GM12874 (cell line): ENCODE measurements around the gene POLK.

Experiments
- TF ChIP-seq, protein P1 (sequence below): IDR thresholded peaks from 2 replicates; pipeline ENCODE4 v1.5.1; 2011; ENCODE audit warnings: low read depth, mild to moderate bottlenecking, control low read depth, low read length, moderate library complexity; ENCODE audit not compliant: insufficient read depth

The POLK gene

DNA sequence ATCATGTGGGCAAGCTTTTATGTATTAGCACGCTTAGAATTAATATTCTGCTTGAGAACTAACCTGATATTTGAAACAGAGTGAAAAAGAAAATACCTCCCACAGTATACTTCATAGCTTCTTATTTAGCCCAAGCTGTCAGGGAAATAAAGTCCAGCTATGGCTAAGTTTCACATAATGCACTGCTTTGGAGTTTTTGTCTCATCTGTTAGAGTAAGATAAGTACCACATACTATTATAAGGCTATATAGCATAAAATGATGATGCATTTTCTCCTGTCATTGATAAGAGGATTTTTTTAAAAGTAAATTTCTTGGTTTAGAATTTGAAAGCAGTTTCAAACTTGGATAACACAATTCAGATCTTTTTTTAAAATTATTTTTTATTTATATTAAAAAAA lies 97.2 kb downstream of the POLK start:
- TF ChIP-seq, protein P1, sequence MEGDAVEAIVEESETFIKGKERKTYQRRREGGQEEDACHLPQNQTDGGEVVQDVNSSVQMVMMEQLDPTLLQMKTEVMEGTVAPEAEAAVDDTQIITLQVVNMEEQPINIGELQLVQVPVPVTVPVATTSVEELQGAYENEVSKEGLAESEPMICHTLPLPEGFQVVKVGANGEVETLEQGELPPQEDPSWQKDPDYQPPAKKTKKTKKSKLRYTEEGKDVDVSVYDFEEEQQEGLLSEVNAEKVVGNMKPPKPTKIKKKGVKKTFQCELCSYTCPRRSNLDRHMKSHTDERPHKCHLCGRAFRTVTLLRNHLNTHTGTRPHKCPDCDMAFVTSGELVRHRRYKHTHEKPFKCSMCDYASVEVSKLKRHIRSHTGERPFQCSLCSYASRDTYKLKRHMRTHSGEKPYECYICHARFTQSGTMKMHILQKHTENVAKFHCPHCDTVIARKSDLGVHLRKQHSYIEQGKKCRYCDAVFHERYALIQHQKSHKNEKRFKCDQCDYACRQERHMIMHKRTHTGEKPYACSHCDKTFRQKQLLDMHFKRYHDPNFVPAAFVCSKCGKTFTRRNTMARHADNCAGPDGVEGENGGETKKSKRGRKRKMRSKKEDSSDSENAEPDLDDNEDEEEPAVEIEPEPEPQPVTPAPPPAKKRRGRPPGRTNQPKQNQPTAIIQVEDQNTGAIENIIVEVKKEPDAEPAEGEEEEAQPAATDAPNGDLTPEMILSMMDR = no peak

DNA sequence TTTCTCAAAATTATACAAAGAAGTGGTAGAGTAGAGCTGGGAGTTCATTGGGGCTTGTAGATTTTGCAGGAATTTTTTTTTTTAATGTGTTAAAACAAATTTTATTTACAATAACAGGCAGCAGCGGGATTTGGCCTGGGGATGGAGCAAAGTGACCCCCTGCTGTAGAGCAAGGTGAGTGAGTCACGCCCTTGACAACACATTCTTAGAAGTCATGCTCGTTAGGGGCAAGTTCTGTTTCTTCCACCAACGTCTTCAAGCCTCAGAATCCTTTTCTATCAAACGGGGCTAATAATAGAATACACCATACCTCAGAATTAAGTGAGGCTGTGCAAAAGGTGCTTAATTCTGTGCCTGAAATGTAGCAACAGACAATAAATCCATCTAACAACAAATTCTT lies 98.5 kb downstream of the POLK start:
- TF ChIP-seq, protein P1 = no peak

DNA sequence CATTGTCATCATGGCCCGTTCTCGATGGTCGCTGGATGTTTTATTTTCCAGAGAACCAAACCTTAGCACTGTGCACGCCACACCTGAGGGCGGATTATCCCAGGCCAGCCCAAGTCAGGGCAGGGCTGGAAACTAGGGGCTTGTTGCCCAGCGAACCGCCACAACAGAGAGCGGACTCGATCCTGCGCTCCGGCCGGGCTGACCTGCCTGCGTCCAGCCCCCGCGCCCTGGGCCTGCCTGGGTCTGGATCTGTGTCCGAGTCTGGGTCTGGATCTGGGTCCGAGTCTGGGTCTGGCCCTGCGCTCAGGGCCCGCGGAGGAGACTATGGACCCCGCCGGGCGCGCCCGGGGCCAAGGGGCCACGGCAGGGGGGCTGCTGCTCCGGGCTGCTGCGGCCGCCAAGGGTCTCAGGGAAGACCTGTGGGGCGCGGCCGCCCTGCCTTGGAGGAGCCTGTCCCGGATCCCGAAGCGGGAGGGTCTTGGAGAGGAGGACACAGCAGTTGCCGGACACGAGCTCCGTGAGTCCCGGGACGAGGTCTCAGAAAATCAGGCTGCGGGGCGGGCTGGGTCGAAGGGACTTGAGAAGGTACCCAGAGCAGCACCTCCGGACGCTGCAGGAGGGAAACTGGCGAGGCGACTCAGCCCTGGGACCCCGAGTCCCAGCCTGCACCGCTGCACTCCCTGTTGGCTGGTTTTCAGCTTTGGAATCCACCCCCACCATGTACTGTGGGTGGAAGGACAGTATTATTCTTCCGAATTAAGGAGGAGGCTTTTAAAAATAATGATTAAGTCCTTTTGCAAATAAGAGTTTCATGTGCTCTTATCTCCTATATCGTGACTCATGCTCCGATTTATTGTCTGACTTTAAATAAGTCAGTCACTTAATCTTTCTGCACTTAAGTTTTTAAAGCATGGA lies 99.9 kb downstream of the POLK start, which contains the start of gene ANKDD1B:
TSS of gene ANKDD1B (plus strand) at position 143 of the 915 bp plus-strand sequence. CDS start at position 325, 182 bp downstream.
- TF ChIP-seq, protein P1 = no peak

DNA sequence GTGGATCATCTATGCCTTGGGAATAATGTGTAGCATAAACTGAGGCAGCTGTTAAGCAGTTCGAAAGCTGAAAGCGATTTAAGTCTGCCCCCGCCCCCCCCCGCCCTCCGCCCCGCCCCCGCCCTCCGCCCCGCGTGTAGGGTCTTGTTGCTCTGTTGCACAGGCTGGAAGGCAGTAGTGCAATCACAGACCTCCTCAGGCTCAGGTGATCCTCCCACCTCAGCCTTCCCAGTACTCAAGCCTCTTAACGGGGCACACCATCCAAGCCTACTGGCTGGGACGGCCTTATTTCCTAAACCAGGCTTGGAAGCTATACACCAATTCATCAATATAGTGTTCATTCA lies 100.5 kb downstream of the POLK start:
- TF ChIP-seq, protein P1 = no peak

DNA sequence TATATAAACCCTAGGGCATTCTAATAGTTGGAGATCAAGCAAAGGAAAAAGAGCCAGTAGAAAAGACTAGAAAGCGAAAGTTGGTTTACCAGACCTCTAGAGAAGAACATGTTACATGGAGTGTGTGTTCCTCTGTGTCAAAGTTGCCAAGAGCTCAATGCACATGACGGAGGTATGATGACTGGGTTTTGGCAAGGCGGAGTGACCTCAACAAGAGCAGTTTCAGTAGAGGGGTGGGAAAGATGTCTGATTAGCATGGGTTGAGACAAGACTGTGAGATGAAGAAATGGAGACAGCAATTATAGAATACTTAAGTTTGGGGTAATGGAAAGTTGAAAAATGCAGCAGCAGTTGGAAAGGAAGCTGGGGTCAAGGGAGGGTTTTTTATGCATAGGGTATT lies 101.2 kb downstream of the POLK start:
- TF ChIP-seq, protein P1 = no peak

DNA sequence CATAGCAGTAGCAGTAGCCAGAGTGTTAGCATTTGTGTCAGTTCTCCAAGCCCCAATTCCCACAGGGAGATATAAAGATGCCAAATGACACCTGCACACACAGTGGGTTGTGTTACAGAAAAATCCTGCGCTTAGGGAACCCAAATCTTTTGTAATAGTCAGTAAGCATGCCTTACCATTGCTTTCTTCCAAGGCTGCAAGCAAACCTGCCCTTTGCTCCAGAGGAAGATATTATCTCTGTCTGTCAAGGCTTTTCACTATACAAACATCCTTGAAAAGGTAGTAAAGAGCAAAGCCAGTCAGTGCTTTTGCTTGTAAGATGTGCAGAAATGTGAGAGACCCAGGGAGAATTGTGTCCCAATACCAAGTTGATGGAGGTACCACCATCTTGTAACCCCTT lies 102.5 kb downstream of the POLK start:
- TF ChIP-seq, protein P1 = no peak

DNA sequence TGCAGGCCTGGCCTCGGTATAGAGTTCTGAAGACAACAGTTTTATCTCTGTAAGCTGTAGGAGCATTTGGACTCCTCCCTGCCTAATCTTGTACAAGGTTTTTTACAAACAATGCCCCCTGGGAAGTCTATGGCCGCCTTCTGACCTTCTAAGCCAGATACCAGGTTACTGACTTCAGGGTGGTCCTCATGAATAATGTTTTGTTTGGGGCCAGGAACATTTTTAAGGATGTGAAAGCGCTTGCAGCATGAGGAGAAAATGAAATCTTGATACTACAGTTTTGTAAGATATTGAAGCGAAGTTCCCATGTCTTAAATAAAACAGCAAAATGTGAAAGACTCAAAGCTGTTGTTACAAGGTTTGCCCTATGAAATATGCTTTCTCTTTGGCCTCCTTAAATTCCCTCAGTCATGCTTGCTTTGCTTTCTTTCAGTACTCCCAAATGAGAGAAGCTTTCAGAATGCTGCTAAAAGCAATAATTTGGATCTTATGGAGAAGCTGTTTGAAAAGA lies 104.7 kb downstream of the POLK start:
- TF ChIP-seq, protein P1 = no peak
